Measurements from ENCODE around the gene SLC39A11.

GRCh38 chr17:72760368-72760767 is 332.1 kb downstream of the SLC39A11 start:
- TF ChIP-seq CTCF (IDR thresholded peaks at IDR 0.05), result no peak
- TF ChIP-seq POLR2A (IDR thresholded peaks at IDR 0.05), result no peak
- no peak for TF ChIP-seq POLR2AphosphoS5 (IDR thresholded peaks at IDR 0.05)
- no peak for TF ChIP-seq EP300 (IDR thresholded peaks at IDR 0.05)

All from upper lobe of left lung (tissue), 4 donors.